HG02970 (cell line): Measurements from ENCODE around the gene RAP1GAP2.
"Not testable (repeated sequence)": the region's sequence is repeated elsewhere in the genome, so short reads cannot be mapped to it uniquely, and the experiment has no call there.

Source experiments
- ATAC-seq: cut with Tn5 transposase; IDR thresholded peaks from one replicate; pipeline ENCODE4 v1.9.1; 2021; ENCODE audit warnings: mild to moderate bottlenecking, moderate library complexity, moderate number of reproducible peaks; ENCODE audit not compliant: unreplicated experiment, low FRiP score

RAP1GAP2 gene

GRCh38 chr17:3073850-3074249 is 277.6 kb downstream of the RAP1GAP2 start:
- not testable (repeated sequence) for ATAC-seq
